GM23338 (cell line): Measurements from ENCODE around the gene PRR18. TPM values are rescaled to one million over a fixed set of nuclear protein-coding genes. Genes with fewer than 3 reads are reported as not detected.

Experiments
- JUNB ChIP-seq: IDR thresholded peaks from one replicate; pipeline ENCODE4 v1.6.1; 2016; ENCODE audit warnings: antibody characterized with exemption; ENCODE audit not compliant: unreplicated experiment
- NANOG ChIP-seq: IDR thresholded peaks from 2 replicates; pipeline ENCODE4 v1.6.1; 2016; ENCODE audit warnings: antibody characterized with exemption, borderline replicate concordance
- STAT1 ChIP-seq: IDR thresholded peaks from one replicate; pipeline ENCODE4 v1.6.1; 2016; ENCODE audit warnings: antibody characterized with exemption; ENCODE audit not compliant: unreplicated experiment
- ZNF114 ChIP-seq: fragments of 250-450 bp; sonication (Bioruptor Pico); IDR thresholded peaks from 2 replicates; pipeline ENCODE4 v1.5.0; 2020; ENCODE audit warnings: mild to moderate bottlenecking, moderate library complexity
- ZNF462 ChIP-seq: fragments of 250-450 bp; sonication (Bioruptor Pico); IDR thresholded peaks from 2 replicates; pipeline ENCODE4 v1.5.0; 2020; ENCODE audit warnings: mild to moderate bottlenecking, moderate library complexity
- polyA plus RNA-seq: library from polyadenylated mRNA; unstranded; fragments of >200 nt; fragmentation: Nextera tagmentation; extraction: Ambion mirVana; gene quantifications from 2 replicates; pipeline ENCODE4 v1.2.1, GENCODE V29; 2016
- total RNA-seq: library from RNA; depleted of rRNA; stranded (reverse); fragments of >200 nt; shearing (Covaris generic); gene quantifications from 2 replicates; pipeline ENCODE4 v1.2.3, GENCODE V29; 2014
- TF ChIP-seq, protein P1 (sequence below), 2 experiments: fragments of 200-600 bp in 1 of 2; sonication (generic) in 1 of 2; conservative IDR thresholded peaks; 2 replicates each; pipeline versions ENCODE4 v1.5.1 to v1.6.1; 2016 to 2017; ENCODE audit warnings: antibody characterized with exemption in 2 of 2, low read depth in 2 of 2, mild to moderate bottlenecking in 2 of 2, moderate library complexity in 1 of 2
- TF ChIP-seq, protein P2 (sequence below): IDR thresholded peaks from one replicate; pipeline ENCODE4 v1.6.1; 2018; ENCODE audit warnings: antibody characterized with exemption; ENCODE audit not compliant: unreplicated experiment

PRR18 gene
- total and polyA plus RNA-seq, 2 experiments from 2014 or later: 0.24 TPM; not detected in 1

GRCh38 chr6:166306378-166307081 is 1.7 kb downstream of the PRR18 start (continued):
- no peak for TF ChIP-seq ZNF462 (CRISPR knock-in tag)
- TF ChIP-seq JUNB: no peak
- no peak for TF ChIP-seq STAT1
- no peak for TF ChIP-seq ZNF114
- no peak for TF ChIP-seq NANOG
- TF ChIP-seq, protein P1, sequence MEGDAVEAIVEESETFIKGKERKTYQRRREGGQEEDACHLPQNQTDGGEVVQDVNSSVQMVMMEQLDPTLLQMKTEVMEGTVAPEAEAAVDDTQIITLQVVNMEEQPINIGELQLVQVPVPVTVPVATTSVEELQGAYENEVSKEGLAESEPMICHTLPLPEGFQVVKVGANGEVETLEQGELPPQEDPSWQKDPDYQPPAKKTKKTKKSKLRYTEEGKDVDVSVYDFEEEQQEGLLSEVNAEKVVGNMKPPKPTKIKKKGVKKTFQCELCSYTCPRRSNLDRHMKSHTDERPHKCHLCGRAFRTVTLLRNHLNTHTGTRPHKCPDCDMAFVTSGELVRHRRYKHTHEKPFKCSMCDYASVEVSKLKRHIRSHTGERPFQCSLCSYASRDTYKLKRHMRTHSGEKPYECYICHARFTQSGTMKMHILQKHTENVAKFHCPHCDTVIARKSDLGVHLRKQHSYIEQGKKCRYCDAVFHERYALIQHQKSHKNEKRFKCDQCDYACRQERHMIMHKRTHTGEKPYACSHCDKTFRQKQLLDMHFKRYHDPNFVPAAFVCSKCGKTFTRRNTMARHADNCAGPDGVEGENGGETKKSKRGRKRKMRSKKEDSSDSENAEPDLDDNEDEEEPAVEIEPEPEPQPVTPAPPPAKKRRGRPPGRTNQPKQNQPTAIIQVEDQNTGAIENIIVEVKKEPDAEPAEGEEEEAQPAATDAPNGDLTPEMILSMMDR (conservative IDR thresholded peaks at IDR 0.05; ENCODE audit: low read depth in 2 of 2): no peak
- TF ChIP-seq, protein P2, sequence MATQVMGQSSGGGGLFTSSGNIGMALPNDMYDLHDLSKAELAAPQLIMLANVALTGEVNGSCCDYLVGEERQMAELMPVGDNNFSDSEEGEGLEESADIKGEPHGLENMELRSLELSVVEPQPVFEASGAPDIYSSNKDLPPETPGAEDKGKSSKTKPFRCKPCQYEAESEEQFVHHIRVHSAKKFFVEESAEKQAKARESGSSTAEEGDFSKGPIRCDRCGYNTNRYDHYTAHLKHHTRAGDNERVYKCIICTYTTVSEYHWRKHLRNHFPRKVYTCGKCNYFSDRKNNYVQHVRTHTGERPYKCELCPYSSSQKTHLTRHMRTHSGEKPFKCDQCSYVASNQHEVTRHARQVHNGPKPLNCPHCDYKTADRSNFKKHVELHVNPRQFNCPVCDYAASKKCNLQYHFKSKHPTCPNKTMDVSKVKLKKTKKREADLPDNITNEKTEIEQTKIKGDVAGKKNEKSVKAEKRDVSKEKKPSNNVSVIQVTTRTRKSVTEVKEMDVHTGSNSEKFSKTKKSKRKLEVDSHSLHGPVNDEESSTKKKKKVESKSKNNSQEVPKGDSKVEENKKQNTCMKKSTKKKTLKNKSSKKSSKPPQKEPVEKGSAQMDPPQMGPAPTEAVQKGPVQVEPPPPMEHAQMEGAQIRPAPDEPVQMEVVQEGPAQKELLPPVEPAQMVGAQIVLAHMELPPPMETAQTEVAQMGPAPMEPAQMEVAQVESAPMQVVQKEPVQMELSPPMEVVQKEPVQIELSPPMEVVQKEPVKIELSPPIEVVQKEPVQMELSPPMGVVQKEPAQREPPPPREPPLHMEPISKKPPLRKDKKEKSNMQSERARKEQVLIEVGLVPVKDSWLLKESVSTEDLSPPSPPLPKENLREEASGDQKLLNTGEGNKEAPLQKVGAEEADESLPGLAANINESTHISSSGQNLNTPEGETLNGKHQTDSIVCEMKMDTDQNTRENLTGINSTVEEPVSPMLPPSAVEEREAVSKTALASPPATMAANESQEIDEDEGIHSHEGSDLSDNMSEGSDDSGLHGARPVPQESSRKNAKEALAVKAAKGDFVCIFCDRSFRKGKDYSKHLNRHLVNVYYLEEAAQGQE: no peak
